HG02763 (cell line): ENCODE data around the gene TACC2.
"Not testable (repeated sequence)": the region's sequence is repeated elsewhere in the genome, so short reads cannot be mapped to it uniquely, and the experiment has no call there.

Experiments used
- ATAC-seq: cut with Tn5 transposase; IDR thresholded peaks from one replicate; pipeline ENCODE4 v1.9.1; 2021; ENCODE audit warnings: mild to moderate bottlenecking, moderate library complexity; ENCODE audit not compliant: unreplicated experiment

Gene TACC2

GRCh38 chr10:122021828-122022227 lies 32.9 kb downstream of the TACC2 start:
- ATAC-seq, result no peak

- no peak for ATAC-seq
These were observed 33.3 kb downstream of the TACC2 start for GRCh38 chr10:122022276-122022675.

GRCh38 chr10:122023257-122023656 lies 34.3 kb downstream of the TACC2 start:
- not testable (repeated sequence) for ATAC-seq

- no peak for ATAC-seq
These were observed 40.7 kb downstream of the TACC2 start for GRCh38 chr10:122029499-122030199.

GRCh38 chr10:122030200-122030552 lies 41.2 kb downstream of the TACC2 start:
- no peak for ATAC-seq

GRCh38 chr10:122033224-122033926 lies 44.4 kb downstream of the TACC2 start:
- no peak for ATAC-seq

- ATAC-seq, result no peak
These were observed 45.3 kb downstream of the TACC2 start for GRCh38 chr10:122034149-122034756.

GRCh38 chr10:122040786-122041185 lies 51.8 kb downstream of the TACC2 start:
- ATAC-seq, result no peak

- ATAC-seq, result no peak
These were observed 53.9 kb downstream of the TACC2 start for GRCh38 chr10:122042836-122043235.

- no peak for ATAC-seq
These were observed 55.2 kb downstream of the TACC2 start for GRCh38 chr10:122044045-122044661.

GRCh38 chr10:122044713-122045112 lies 55.8 kb downstream of the TACC2 start:
- ATAC-seq, result no peak

GRCh38 chr10:122045212-122045611 lies 56.2 kb downstream of the TACC2 start:
- ATAC-seq, result no peak

GRCh38 chr10:122047560-122047959 lies 58.6 kb downstream of the TACC2 start:
- no peak for ATAC-seq

GRCh38 chr10:122049076-122049475 lies 60.1 kb downstream of the TACC2 start:
- ATAC-seq, result no peak

GRCh38 chr10:122050311-122050710 lies 61.3 kb downstream of the TACC2 start:
- ATAC-seq, result no peak

GRCh38 chr10:122050811-122051210 lies 61.8 kb downstream of the TACC2 start:
- ATAC-seq, result no peak

- ATAC-seq, result no peak
These were observed 62.8 kb downstream of the TACC2 start for GRCh38 chr10:122051609-122052385.

- no peak for ATAC-seq
These were observed 63.7 kb downstream of the TACC2 start for GRCh38 chr10:122052701-122053100.

- ATAC-seq, result no peak
These were observed 64.4 kb downstream of the TACC2 start for GRCh38 chr10:122053314-122053713.

GRCh38 chr10:122054048-122055025 lies 65.4 kb downstream of the TACC2 start:
- no peak for ATAC-seq
